ENCODE results near the gene PFKP.
A peak's percentile ranks its signal among the peaks of the same experiment; 100 is the strongest.

The PFKP gene

DNA sequence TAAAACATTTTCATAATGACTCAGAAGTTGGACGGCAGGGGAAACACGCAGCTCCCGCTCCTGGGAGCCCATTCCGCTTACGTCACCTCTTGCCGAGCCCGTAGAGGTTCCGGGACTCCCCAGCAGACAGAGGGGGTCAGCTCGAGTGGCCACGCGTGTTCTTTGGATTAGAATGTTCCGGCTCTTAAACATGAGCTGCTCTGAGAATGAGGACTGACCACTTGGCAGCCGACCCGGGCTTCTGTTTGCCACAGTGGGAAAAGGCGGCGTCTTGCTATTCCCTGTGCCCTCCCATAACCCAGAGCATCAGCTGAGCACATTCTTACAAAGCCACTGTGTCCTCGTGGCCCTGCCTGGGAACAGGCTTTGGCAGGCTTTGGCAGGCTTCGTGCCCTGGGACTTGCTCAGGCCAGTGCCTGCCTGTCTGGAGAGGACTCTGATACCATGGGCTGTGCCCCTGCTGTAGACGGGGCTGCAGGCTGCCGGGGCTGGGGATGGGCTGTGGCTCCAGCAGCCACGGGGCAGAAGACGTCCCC is 40.1 kb downstream of the PFKP start:
- no peak for TF ChIP-seq CTCF (IDR thresholded peaks at IDR 0.05; ENCODE audit: low read depth, low read length)
- no peak overlapping the region for H3K4me3 ChIP-seq (replicated peaks in 1 of 2; ENCODE audit: low read depth in 2 of 2, low read length in 2 of 2)
- DNase-seq (ENCODE audit: low read depth in 2 of 2) = peak; percentile 95 to 96

DNA sequence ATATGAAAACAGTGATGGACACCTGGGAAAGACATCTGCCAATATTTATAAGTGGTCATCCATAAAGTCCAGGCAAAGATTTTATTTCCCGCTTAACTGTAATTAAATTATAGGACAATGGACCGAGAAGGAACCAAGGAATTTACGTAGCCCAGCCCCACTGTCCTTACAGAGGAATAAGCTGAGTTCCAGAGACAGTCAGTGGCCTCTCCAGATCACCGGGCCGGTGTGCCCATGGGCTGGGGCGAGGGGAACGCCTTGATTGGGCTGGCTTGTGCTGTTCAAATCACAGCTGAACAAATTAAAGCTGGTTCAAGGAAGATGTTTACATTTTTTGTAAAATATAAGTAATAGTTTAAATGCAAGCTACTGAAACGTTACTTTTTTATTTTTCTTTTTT is 40.7 kb downstream of the PFKP start:
- no peak for TF ChIP-seq CTCF (IDR thresholded peaks at IDR 0.05; ENCODE audit: low read depth, low read length)
- no peak for DNase-seq (ENCODE audit: low read depth in 2 of 2)
- no peak overlapping the region for H3K4me3 ChIP-seq (replicated peaks in 1 of 2; ENCODE audit: low read depth in 2 of 2, low read length in 2 of 2)

DNA sequence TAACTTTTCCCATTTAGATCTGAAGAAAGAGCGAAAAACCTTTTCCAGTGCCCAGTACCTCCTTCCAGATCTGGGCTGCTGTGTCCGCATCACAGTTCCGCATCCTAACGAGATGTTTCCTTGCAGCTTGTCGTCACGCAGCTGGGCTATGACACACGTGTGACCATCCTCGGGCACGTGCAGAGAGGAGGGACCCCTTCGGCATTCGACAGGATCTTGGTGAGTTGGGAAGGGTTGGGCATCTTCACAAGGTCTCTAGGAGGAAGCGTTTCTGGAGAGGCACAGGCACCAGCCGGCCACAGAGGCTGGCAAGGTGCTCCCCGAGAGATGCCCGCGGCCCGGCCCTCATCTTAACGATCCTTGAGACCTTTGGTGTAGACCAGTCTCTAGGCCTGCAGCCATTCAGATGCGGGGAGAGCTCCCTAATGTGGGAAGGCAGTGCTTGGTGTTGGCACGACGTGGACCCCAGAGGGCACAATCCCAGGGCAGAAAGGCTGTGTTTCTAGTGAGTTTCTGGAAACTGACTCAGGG is 41.3 kb downstream of the PFKP start:
- DNase-seq (ENCODE audit: low read depth in 2 of 2) = no peak

DNA sequence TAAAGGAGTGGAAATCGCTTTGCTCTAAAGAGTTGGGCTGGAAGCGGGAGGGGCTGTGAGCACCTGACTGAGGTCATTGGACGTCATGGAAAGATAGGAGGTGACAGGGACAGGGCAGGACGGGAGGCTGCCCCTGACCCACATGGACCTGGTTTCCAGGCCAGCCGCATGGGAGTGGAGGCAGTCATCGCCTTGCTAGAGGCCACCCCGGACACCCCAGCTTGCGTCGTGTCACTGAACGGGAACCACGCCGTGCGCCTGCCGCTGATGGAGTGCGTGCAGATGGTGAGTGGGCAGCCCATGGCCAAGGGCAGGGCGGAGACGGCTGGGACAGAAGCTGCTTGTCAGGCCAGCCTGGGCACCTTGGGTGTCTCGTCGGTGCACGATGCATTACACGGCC is 41.8 kb downstream of the PFKP start:
- TF ChIP-seq CTCF (IDR thresholded peaks at IDR 0.05; ENCODE audit: low read depth, low read length) = no peak
- DNase-seq (ENCODE audit: low read depth in 2 of 2) = no peak
- no peak overlapping the region for H3K4me3 ChIP-seq (replicated peaks in 1 of 2; ENCODE audit: low read depth in 2 of 2, low read length in 2 of 2)

More for the DNA sequence above, 41.3 kb downstream of the PFKP start:
- no peak overlapping the region for H3K4me3 ChIP-seq (replicated peaks in 1 of 2; ENCODE audit: low read depth in 2 of 2, low read length in 2 of 2)
- TF ChIP-seq CTCF (IDR thresholded peaks at IDR 0.05; ENCODE audit: low read depth, low read length) = no peak

GRCh38 chr10:3109633-3110032 is 42.3 kb downstream of the PFKP start:
- no peak for DNase-seq (ENCODE audit: low read depth in 2 of 2)
- no peak overlapping the region for H3K4me3 ChIP-seq (replicated peaks in 1 of 2; ENCODE audit: low read depth in 2 of 2, low read length in 2 of 2)
- no peak for TF ChIP-seq CTCF (IDR thresholded peaks at IDR 0.05; ENCODE audit: low read depth, low read length)

DNA sequence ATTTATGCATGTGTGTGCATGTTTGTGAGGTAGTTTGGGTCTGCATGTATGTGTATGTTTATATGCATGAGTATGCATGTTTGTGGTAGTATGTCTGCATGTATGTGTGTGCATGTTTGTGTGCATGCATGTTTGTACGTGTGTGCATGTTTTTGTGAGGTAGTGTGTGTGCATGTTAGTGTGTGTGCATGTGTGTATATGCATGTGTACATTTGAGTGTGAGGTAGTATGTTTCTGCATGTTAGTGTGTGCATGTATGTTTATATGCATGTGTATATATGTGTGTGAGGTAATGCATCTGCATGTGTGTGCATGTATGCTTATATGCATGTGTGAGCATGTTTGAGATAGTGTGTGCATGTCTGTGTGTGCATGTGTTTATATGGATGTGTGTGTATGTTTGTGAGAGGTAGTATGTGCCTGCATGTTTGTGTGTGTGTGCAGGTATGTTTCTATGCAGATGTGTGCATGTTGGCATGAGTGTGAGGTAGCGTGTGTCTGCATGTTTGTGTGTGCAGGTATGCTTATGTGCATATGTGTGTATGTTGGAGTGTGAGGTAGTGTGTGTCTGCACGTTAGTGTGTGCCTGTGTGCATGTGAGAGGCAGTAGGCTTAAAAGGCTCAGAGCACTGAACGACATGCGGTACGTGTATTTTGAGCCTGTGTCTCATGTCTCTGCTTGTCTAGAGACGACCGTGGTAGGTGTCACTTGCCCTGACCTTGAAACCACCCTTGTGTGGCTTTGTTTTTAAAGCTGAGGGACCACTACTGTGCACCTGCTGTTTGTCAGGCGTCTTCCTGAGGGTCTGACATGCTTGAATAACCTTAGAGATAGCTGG is 43.7 kb downstream of the PFKP start:
- TF ChIP-seq CTCF (IDR thresholded peaks at IDR 0.05; ENCODE audit: low read depth, low read length) = no peak
- no peak overlapping the region for H3K4me3 ChIP-seq (replicated peaks in 1 of 2; ENCODE audit: low read depth in 2 of 2, low read length in 2 of 2)
- DNase-seq (ENCODE audit: low read depth in 2 of 2) = no peak

All from cardiac fibroblast (primary cell).